HK-2 (cell line): ENCODE data around the gene NUDT22.

Experiments used
- DNase-seq: peaks from one replicate; pipeline ENCODE4 v3.0.0-alpha.2; 2018; ENCODE audit not compliant: unreplicated experiment

The NUDT22 gene

GRCh38 chr11:64269540-64270220 is 43.6 kb downstream of the NUDT22 start:
- DNase-seq, result peak; percentile 93

DNA sequence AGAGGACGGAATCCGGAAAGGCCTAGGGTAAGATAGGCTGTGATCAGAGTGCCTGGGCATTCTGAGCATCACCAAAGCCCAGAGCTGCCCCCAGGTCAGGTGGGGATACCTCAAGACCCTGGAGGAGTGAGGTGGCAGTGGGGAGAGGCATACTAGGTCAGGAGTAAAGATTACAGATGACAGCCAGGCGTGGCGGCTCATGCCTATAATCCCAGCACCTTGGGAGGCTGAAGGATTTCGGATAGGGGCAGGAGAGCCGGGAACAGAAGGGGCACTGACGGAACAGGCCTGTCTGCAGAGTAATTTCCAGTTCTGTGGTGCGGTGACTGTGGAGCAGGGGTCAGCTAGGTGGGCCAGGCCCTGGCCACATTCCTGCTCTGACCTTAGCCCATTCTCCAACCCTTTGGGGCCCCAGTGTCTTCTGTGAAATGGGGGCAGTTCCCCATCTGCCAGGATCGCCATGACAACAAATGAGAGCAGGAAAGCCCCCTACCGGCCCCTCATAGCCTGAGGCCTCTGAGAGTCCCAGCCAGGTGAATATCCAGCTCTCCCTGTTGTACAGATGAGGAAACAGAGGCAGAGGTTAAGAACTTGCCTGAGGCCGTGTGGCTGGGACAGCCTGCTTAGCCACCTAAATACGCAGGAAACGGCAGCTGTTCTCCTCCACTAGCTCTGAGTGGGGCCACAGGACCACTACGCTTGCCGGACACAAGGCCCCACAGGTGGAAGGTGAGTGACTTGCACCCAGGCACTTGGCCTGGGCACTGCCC is 49.1 kb downstream of the NUDT22 start:
- DNase-seq, result no peak

- DNase-seq, result no peak
These were observed 49.8 kb downstream of the NUDT22 start for GRCh38 chr11:64275841-64276240.

GRCh38 chr11:64276653-64277431 is 50.8 kb downstream of the NUDT22 start:
- DNase-seq, result no peak

- DNase-seq, result no peak
These were observed 52.6 kb downstream of the NUDT22 start for GRCh38 chr11:64278576-64279190.
